GM12878 (cell line): ENCODE measurements around the gene RAC2. TPM values are rescaled to one million over a fixed set of nuclear protein-coding genes. Genes with fewer than 3 reads are reported as not detected.
A peak's percentile ranks its signal among the peaks of the same experiment; 100 is the strongest.

ENCODE experiments used
- ASH2L ChIP-seq: fragments of 300-600, 200-600 bp; sonication (generic); IDR thresholded peaks from 2 replicates; pipeline ENCODE4 v1.6.1; 2017; ENCODE audit warnings: low read depth, mild to moderate bottlenecking, borderline replicate concordance
- BACH1 ChIP-seq: fragments of 450-650 bp; IDR thresholded peaks from 2 replicates; pipeline ENCODE4 v1.6.1; 2017; ENCODE audit warnings: mild to moderate bottlenecking, borderline replicate concordance
- CBX3 ChIP-seq: fragments of 200-600 bp; sonication (generic); IDR thresholded peaks from 2 replicates; pipeline ENCODE4 v1.6.1; 2016; ENCODE audit warnings: low read depth, borderline replicate concordance
- CBX5 ChIP-seq: sonication (generic); IDR thresholded peaks from 2 replicates; pipeline ENCODE4 v1.6.1; 2016; ENCODE audit warnings: low read depth, moderate library complexity, mild to moderate bottlenecking, inconsistent platforms
- CHD4 ChIP-seq: fragments of 200-600 bp; sonication (generic); IDR thresholded peaks from 2 replicates; pipeline ENCODE4 v1.6.1; 2016; ENCODE audit warnings: mild to moderate bottlenecking
- CUX1 ChIP-seq: IDR thresholded peaks from 2 replicates; pipeline ENCODE4 v1.6.1; 2012; ENCODE audit warnings: improper control_type of control experiment, low read depth, low read length; ENCODE audit not compliant: insufficient replicate concordance
- IRF3 ChIP-seq: fragments of 450-650 bp; IDR thresholded peaks from 2 replicates; pipeline ENCODE4 v1.6.1; 2014; ENCODE audit warnings: mild to moderate bottlenecking
- KAT2A ChIP-seq: conservative IDR thresholded peaks from 2 replicates; pipeline ENCODE4 v1.6.1; 2011; ENCODE audit warnings: low read depth, low read length; ENCODE audit not compliant: control insufficient read depth
- MYC ChIP-seq: IDR thresholded peaks from 2 replicates; pipeline ENCODE4 v1.6.1; 2011; ENCODE audit warnings: mild to moderate bottlenecking, low read length, moderate library complexity, inconsistent platforms; ENCODE audit not compliant: insufficient read depth, insufficient replicate concordance, insufficient read length, severe bottlenecking
- NR2C2 ChIP-seq: IDR thresholded peaks from 2 replicates; pipeline ENCODE4 v1.6.1; 2011; ENCODE audit warnings: borderline replicate concordance, low read depth; ENCODE audit not compliant: control insufficient read depth, insufficient read length
- PRDM15 ChIP-seq: fragments of 450-650 bp; formaldehyde crosslinking; IDR thresholded peaks from 2 replicates; pipeline ENCODE4 v1.4.0; 2020; ENCODE audit warnings: mild to moderate bottlenecking, moderate library complexity
- RBBP5 ChIP-seq: fragments of 200-600 bp; sonication (generic); conservative IDR thresholded peaks from 2 replicates; pipeline ENCODE4 v1.6.1; 2016
- STAT1 ChIP-seq: fragments of 450-650 bp; conservative IDR thresholded peaks from 2 replicates; pipeline ENCODE4 v1.6.1; 2014; ENCODE audit warnings: antibody characterized with exemption, mild to moderate bottlenecking
- SUZ12 ChIP-seq: fragments of 200-600 bp; sonication (generic); IDR thresholded peaks from one replicate; pipeline ENCODE4 v1.6.1; 2018; ENCODE audit warnings: antibody characterized with exemption, mild to moderate bottlenecking; ENCODE audit not compliant: unreplicated experiment
- TAF1 ChIP-seq: IDR thresholded peaks from 2 replicates; pipeline ENCODE4 v1.6.1; 2011; ENCODE audit warnings: mild to moderate bottlenecking, low read depth, low read length, borderline replicate concordance
- USF1 ChIP-seq: IDR thresholded peaks from 2 replicates; pipeline ENCODE4 v1.6.1; 2011; ENCODE audit warnings: borderline replicate concordance, low read depth, mild to moderate bottlenecking, moderate library complexity, mixed read lengths, low read length; ENCODE audit not compliant: insufficient read depth; ENCODE audit errors: extremely low read length
- YBX1 ChIP-seq: fragments of 450-650 bp; IDR thresholded peaks from 2 replicates; pipeline ENCODE4 v1.6.1; 2016; ENCODE audit warnings: antibody characterized with exemption
- ZNF622 ChIP-seq: fragments of 450-650 bp; IDR thresholded peaks from 2 replicates; pipeline ENCODE4 v1.6.1; 2017; ENCODE audit warnings: mild to moderate bottlenecking, inconsistent platforms
- ZSCAN29 ChIP-seq: fragments of 450-650 bp; IDR thresholded peaks from 2 replicates; pipeline ENCODE4 v1.6.1; 2017; ENCODE audit warnings: mild to moderate bottlenecking, moderate library complexity
- polyA plus RNA-seq, 11 experiments: library from polyadenylated mRNA; depleted of rRNA in 4 of 11; unstranded in 6 of 11; stranded (reverse) in 5 of 11; fragments of >200 nt; fragmentation: Nextera tagmentation in 4 of 11; fragmentation: Illumina TruSeq in 1 of 11; extraction: Ambion mirVana in 4 of 11; extraction: Trizol in 1 of 11; gene quantifications; 1 replicate in 1 of 11; 2 replicates in 10 of 11; pipeline versions ENCODE4 v1.2.1 to v1.2.3, GENCODE V29; 2011 to 2016; ENCODE audit warnings: inconsistent platforms in 2 of 11, missing spikeins in 2 of 11, low read depth in 1 of 11
- total RNA-seq, 4 experiments: library from RNA; depleted of rRNA in 3 of 4; stranded (reverse); fragments of >200 nt in 3 of 4; fragmentation: Illumina TruSeq in 1 of 4; extraction: Trizol in 1 of 4; gene quantifications; 2 replicates each; pipeline versions ENCODE4 v1.2.1 to v1.2.3, GENCODE V29; 2013 to 2021

Gene RAC2
- total and polyA plus RNA-seq, 10 of the 15 experiments (the other 5 are each of a cell fraction or from before 2014, with no cell fraction given), result 102 to 386 (median 304) TPM

GRCh38 chr22:37244114-37244921, at the start of gene RAC2 (continued):
- TF ChIP-seq KAT2A, result no peak
- no peak for TF ChIP-seq ZSCAN29
- no peak for TF ChIP-seq CUX1
- no peak for TF ChIP-seq CBX5
- TF ChIP-seq PRDM15 (CRISPR knock-in tag), result no peak
- TF ChIP-seq YBX1, result no peak
- peak; percentile 75; the same call in 1 of the 2 replicates for TF ChIP-seq TAF1
- TF ChIP-seq USF1, result no peak
- no peak for TF ChIP-seq ZNF622
- no peak for TF ChIP-seq CBX3
- TF ChIP-seq SUZ12, result no peak
- no peak for TF ChIP-seq MYC
- no peak for TF ChIP-seq CHD4
- no peak for TF ChIP-seq NR2C2
- TF ChIP-seq BACH1, result 0 out of 2 replicates have a peak, but pooled peaks have one; percentile 10
- TF ChIP-seq STAT1, result no peak
- TF ChIP-seq ASH2L, result no peak
- no peak for TF ChIP-seq RBBP5
- TF ChIP-seq IRF3, result 0 out of 2 replicates have a peak, but pooled peaks have one; percentile 12
